ENCODE data around the gene GPAT3. TPM values are rescaled to one million over a fixed set of nuclear protein-coding genes. Genes with fewer than 3 reads are reported as not detected.
"Not testable (repeated sequence)": the region's sequence is repeated elsewhere in the genome, so short reads cannot be mapped to it uniquely, and the experiment has no call there.

The GPAT3 gene
- total RNA-seq, 1 donor from 2014 or later, result 9.8 TPM

GRCh38 chr4:83552924-83553323 is 17.0 kb downstream of the GPAT3 start:
- no peak for ATAC-seq

GRCh38 chr4:83556006-83556707 is 20.2 kb downstream of the GPAT3 start:
- ATAC-seq, result no peak

GRCh38 chr4:83556816-83557215 is 20.9 kb downstream of the GPAT3 start:
- ATAC-seq, result peak; percentile 39

DNA sequence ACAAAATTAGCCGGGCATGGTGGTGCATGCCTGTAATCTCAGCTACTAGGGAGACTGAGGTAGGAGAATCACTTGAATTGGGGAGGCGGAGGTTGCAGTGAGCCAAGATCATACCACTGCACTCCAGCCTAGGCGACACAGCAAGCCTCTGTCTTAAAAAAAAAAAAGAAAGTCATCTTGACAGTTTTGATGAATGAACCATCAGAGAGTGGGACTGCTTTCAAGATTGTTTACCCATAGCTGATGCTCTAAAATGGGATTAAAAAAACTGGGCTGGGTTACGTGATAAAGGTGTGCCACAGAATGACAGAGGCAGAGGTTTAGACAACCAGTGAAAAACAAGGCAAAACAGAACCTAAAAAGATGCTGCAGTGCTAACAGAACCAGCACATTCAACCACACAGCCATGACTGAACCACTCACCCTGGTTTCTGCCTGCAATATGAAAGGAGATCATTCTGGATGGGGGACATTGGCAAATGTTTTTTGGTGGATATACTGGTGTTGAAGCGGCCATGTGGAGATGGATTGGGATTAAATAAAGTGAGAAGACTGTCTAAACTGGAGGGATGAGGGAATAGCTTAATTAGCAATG is 22.2 kb downstream of the GPAT3 start:
- ATAC-seq, result no peak

- no peak for ATAC-seq
These were observed 22.8 kb downstream of the GPAT3 start for GRCh38 chr4:83558680-83559079.

- no peak for ATAC-seq
These were observed 24.6 kb downstream of the GPAT3 start for GRCh38 chr4:83560523-83560922.

DNA sequence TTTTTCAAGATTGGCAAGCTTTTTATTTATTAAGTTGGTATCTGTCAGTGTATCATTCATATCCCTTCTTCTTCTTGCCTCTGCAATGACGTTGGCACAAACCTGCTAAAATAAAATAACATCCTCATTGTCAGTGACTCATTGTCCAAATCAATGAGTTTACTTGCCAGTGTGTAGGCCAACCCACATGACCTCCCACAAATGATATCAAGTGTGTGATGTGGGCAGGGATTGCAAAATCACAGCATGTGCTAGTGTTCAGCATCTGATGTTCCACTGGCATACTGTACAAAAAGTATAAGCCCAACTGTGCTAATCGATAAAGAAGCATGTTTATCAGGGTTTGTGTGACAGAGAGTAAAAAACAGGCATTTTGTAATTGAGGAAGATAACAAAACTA is 25.5 kb downstream of the GPAT3 start:
- ATAC-seq, result peak; percentile 88

DNA sequence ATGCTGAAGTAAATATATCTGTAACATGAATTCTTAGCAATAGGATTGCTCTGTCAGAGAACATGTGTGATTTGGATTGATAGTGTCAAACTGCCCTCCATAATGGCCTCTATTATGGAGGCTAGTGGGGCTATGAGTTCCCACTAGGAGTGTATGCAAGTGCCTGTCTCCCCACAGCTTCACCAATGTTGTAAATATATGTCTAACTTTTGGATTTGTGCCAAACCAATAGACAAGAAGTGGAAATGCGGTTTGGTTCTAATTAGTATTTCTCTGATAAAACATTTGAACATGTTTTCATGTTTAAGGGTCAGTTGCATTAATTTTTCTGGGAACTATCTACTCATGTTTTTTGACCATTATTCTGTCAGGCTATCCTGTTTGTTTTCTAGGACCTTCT is 28.1 kb downstream of the GPAT3 start:
- no peak for ATAC-seq

- no peak for ATAC-seq
These were observed 32.2 kb downstream of the GPAT3 start for GRCh38 chr4:83568062-83568461.

GRCh38 chr4:83569429-83569828 is 33.5 kb downstream of the GPAT3 start:
- peak; percentile 27 for ATAC-seq

- peak; percentile 94 for ATAC-seq
These were observed 34.1 kb downstream of the GPAT3 start for GRCh38 chr4:83569987-83570386.

GRCh38 chr4:83572848-83573247 is 36.9 kb downstream of the GPAT3 start:
- no peak for ATAC-seq

DNA sequence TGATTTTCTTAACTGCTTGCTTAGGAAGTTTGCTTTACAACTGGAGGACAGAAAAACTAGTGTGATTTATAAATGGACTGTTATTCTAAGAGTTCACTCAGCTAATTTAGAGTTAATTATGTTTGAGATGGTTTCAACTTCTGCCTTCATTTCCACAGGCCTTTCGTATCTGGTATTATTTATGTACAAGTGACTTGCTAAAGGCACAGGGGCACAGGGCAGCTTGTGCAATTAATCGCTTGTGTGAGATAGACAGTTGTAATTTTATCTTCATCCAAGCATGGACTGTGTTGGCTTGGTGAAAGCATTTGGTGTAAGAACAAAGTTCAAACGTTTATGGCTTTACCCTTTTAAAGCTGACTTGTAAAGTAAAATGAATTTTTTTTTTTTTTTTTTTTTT is 38.3 kb downstream of the GPAT3 start:
- no peak for ATAC-seq

DNA sequence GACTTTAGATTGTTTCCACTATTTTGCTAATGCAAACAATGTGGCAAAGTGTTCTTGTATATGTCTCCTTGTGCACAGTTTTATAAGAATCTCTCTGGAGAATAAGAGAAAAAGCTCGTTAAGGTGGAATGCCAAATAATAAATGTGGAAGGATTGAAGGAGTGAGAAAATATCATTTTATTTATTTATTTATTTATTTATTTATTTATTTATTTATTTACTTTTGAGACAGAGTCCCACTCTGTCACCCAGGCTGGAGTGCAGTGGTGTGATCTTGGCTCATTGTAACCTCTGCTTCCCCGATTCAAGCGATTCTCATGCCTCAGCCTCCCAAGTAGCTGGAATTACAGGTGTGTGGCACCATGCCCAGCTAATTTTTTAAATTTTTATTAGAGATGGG is 40.3 kb downstream of the GPAT3 start:
- not testable (repeated sequence) for ATAC-seq

- ATAC-seq, result no peak
These were observed 45.7 kb downstream of the GPAT3 start for GRCh38 chr4:83581411-83582288.

DNA sequence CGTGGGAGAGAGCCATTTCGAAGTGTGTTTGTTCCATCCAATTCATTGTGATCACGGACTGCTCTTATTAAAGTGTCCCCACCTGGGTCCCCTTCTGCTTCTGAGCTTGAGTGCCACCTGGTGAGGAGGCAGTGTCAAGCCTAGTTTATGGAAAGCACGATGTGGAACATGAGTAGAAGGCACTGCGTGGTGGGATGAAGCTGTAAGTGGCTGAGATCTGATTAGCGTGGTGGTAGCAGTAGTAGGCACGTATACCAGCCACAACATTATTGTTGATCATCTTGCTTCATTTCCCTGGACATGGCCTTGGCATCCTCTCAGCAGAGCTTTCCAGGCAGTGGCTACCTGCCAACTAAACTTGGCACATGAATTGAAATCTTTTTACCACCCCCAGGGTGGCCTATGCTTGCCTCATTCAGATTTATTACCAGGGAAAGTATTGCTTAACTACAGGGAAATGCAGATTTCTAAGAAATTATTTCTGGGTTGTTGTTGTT is 46.4 kb downstream of the GPAT3 start:
- ATAC-seq, result peak; percentile 23

- no peak for ATAC-seq
These were observed 50.1 kb downstream of the GPAT3 start for GRCh38 chr4:83585982-83586508.

GRCh38 chr4:83589279-83589678 is 53.4 kb downstream of the GPAT3 start:
- ATAC-seq, result no peak

DNA sequence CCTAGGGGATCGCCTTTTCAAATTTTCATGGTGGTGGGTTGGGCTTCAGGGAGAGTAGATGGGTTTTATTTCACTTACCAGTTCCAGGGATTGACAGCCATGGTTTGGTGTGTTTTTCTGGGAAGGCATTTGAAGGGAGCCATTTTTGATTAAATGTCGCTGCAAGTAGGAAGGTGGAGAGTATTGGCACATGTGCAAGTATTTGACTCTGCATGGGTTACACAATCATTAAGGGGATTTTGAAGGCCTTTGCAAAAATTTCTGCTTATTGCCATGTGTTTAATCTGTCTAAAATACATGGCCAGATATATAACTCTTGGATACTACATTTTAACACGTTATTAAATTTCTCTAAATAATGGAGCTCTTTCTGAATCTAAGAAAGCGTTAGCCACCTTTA is 55.1 kb downstream of the GPAT3 start:
- no peak for ATAC-seq

- no peak for ATAC-seq
These were observed 55.8 kb downstream of the GPAT3 start for GRCh38 chr4:83591730-83592129.

DNA sequence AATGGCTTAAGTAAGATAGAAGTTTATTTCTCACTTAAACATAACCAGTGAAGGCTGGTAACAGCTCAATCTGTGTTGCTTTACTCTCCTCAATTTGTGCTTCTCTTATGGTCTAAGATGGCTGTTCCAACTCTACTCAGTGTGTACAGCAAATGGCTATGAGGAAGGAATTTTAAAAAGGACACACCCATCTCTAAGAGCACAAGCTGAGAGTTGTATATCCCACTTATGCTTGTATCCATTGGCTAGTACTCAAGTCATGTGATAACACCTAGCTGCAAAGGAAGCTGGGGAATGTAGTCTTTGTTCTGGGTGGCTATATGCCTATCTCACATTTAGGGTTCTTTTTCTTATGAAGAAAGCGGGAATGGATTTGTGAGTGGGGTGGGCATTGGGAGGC is 63.3 kb downstream of the GPAT3 start:
- ATAC-seq, result peak; percentile 96

GRCh38 chr4:83603129-83603528 is 67.2 kb downstream of the GPAT3 start:
- ATAC-seq, result no peak

GRCh38 chr4:83604321-83604720 is 68.4 kb downstream of the GPAT3 start:
- no peak for ATAC-seq
